GM12878 (cell line): ENCODE measurements around the gene PCDHA1. TPM values are rescaled to one million over a fixed set of nuclear protein-coding genes. Genes with fewer than 3 reads are reported as not detected.

Source experiments
- ATAC-seq: fragments of 200-7000 bp; cut with Tn5 transposase; 3 replicates; pipeline ENCODE4 v1.9.1; 2020; ENCODE audit warnings: mild to moderate bottlenecking, moderate library complexity
- BruUV-seq: library from RNA; stranded (reverse); fragments of 400-500 nt; replicated peaks from 2 replicates; lab custom pipeline; 2021; lab: Mats Ljungman, UMichigan
- CTCF ChIA-PET: fragments of 300-600 bp; sonication (Branson Sonifier 250); formaldehyde crosslinking; extraction: SDS; loops from one replicate; lab custom pipeline; 2021; ENCODE audit warnings: inconsistent platforms; lab: Yijun Ruan, JAX
- POLR2A ChIA-PET: fragments of 350-600 bp; formaldehyde crosslinking; extraction: SDS; loops from one replicate; lab custom pipeline; 2021; ENCODE audit warnings: inconsistent platforms; lab: Charles Lee
- RAD21 ChIA-PET: fragments of 300-600 bp; sonication (Branson Sonifier 250); formaldehyde crosslinking; loops from one replicate; lab custom pipeline; 2023; ENCODE audit warnings: antibody characterized with exemption; ENCODE audit not compliant: unreplicated experiment; lab: Charles Lee
- SMC1A ChIA-PET: fragments of 300-600 bp; sonication (Branson Sonifier 250); formaldehyde crosslinking; loops from one replicate; lab custom pipeline; 2023; ENCODE audit not compliant: unreplicated experiment, uncharacterized antibody; lab: Charles Lee
- DNase-seq: peaks from one replicate; pipeline ENCODE4 v3.0.0-alpha.2; 2011; ENCODE audit warnings: low read depth, low spot score
- FAIRE-seq: peaks from 3 replicates; lab custom pipeline; 2011; peaks lifted over from hg19 to GRCh38; lab: Jason Lieb, UNC
- H2AFZ ChIP-seq: 2 replicates; pipeline ENCODE4 v1.6.0; 2011; ENCODE audit warnings: low read depth, low read length, control low read depth; ENCODE audit not compliant: control insufficient read depth
- H3K27ac ChIP-seq: 2 replicates; pipeline ENCODE4 v1.5.1; 2011; ENCODE audit warnings: control low read depth; ENCODE audit not compliant: control insufficient read depth, insufficient read depth
- H3K27me3 ChIP-seq, 2 experiments: replicated peaks in 1 of 2; 2 replicates each; pipeline versions ENCODE4 v1.6.0 to v1.6.1; 2011; ENCODE audit warnings: low read length in 1 of 2; ENCODE audit not compliant: control insufficient read depth in 2 of 2, insufficient read depth in 2 of 2
- H3K36me3 ChIP-seq, 2 experiments: 2 replicates each; pipeline ENCODE4 v1.5.1; 2011; ENCODE audit warnings: low read length in 1 of 2; ENCODE audit not compliant: control insufficient read depth in 2 of 2, insufficient read depth in 2 of 2
- H3K4me1 ChIP-seq: 2 replicates; pipeline ENCODE4 v1.6.1; 2011; ENCODE audit warnings: mild to moderate bottlenecking, low read length, moderate library complexity, mixed read lengths; ENCODE audit not compliant: control insufficient read depth, insufficient read depth
- H3K4me2 ChIP-seq: 2 replicates; pipeline ENCODE4 v1.6.0; 2011; ENCODE audit warnings: control low read depth; ENCODE audit not compliant: control insufficient read depth, insufficient read depth
- H3K4me3 ChIP-seq: fragments of 200-600 bp; sonication (generic); 2 replicates; pipeline ENCODE4 v1.5.1; 2016
- H3K79me2 ChIP-seq: 2 replicates; pipeline ENCODE4 v1.6.0; 2011; ENCODE audit warnings: low read length; ENCODE audit not compliant: control insufficient read depth, insufficient read depth
- H3K9ac ChIP-seq: 2 replicates; pipeline ENCODE4 v1.8.0; 2011; ENCODE audit warnings: low read length, control low read depth, mixed read lengths; ENCODE audit not compliant: control insufficient read depth, insufficient read depth
- H3K9me3 ChIP-seq: replicated peaks from 3 replicates; pipeline ENCODE4 v1.5.1; 2011; ENCODE audit warnings: mild to moderate bottlenecking, low read length; ENCODE audit not compliant: control insufficient read depth, insufficient read depth
- H4K20me1 ChIP-seq: 2 replicates; pipeline ENCODE4 v1.6.0; 2011; ENCODE audit not compliant: control insufficient read depth, insufficient read depth
- ATF3 ChIP-seq: IDR thresholded peaks from 2 replicates; pipeline ENCODE4 v1.6.1; 2011; ENCODE audit warnings: low read depth, mild to moderate bottlenecking, low read length, moderate library complexity, borderline replicate concordance; ENCODE audit errors: extremely low read depth
- BCL11A ChIP-seq: IDR thresholded peaks from 2 replicates; pipeline ENCODE4 v1.6.1; 2011; ENCODE audit warnings: low read depth, low read length
- CEBPB ChIP-seq, 2 experiments: fragments of 150-350 bp in 1 of 2; IDR thresholded peaks; 2 replicates each; pipeline ENCODE4 v1.6.1; 2012 to 2014; ENCODE audit warnings: low read depth in 2 of 2, low read length in 2 of 2, borderline replicate concordance in 1 of 2, inconsistent platforms in 1 of 2
- GABPA ChIP-seq: IDR thresholded peaks from 2 replicates; pipeline ENCODE4 v1.6.1; 2014; ENCODE audit warnings: antibody characterized with exemption, low read depth, mild to moderate bottlenecking, inconsistent platforms
- IRF4 ChIP-seq: IDR thresholded peaks from 2 replicates; pipeline ENCODE4 v1.6.1; 2011; ENCODE audit warnings: low read depth, low read length
- JUNB ChIP-seq: IDR thresholded peaks from 2 replicates; pipeline ENCODE4 v1.6.1; 2016; ENCODE audit warnings: antibody characterized with exemption, mild to moderate bottlenecking
- KAT2A ChIP-seq: conservative IDR thresholded peaks from 2 replicates; pipeline ENCODE4 v1.6.1; 2011; ENCODE audit warnings: low read depth, low read length; ENCODE audit not compliant: control insufficient read depth
- MYB ChIP-seq: fragments of 150-350 bp; IDR thresholded peaks from 2 replicates; pipeline ENCODE4 v1.6.1; 2014; ENCODE audit warnings: mild to moderate bottlenecking, low read depth, low read length, borderline replicate concordance
- NR2F1 ChIP-seq: fragments of 450-650 bp; conservative IDR thresholded peaks from 2 replicates; pipeline ENCODE4 v1.6.1; 2017; ENCODE audit warnings: mild to moderate bottlenecking
- POLR2AphosphoS2 ChIP-seq: IDR thresholded peaks from 2 replicates; pipeline ENCODE4 v1.6.1; 2011; ENCODE audit warnings: low read depth, mild to moderate bottlenecking, low read length, improper control_type of control experiment, moderate library complexity
- RAD21 ChIP-seq: IDR thresholded peaks from 2 replicates; pipeline ENCODE4 v1.6.1; 2011; ENCODE audit warnings: mild to moderate bottlenecking, low read depth, low read length, moderate library complexity; ENCODE audit not compliant: insufficient read depth
- SMARCA5 ChIP-seq: fragments of 450-650 bp; IDR thresholded peaks from 2 replicates; pipeline ENCODE4 v1.6.1; 2017; ENCODE audit warnings: mild to moderate bottlenecking
- SPI1 ChIP-seq: IDR thresholded peaks from 2 replicates; pipeline ENCODE4 v1.6.1; 2011; ENCODE audit warnings: low read depth, mild to moderate bottlenecking, low read length, moderate library complexity, borderline replicate concordance; ENCODE audit not compliant: insufficient read depth
- SUPT20H ChIP-seq: IDR thresholded peaks from 2 replicates; pipeline ENCODE4 v1.6.1; 2011; ENCODE audit warnings: low read depth, mild to moderate bottlenecking, low read length, moderate library complexity, borderline replicate concordance; ENCODE audit not compliant: control insufficient read depth
- USF1 ChIP-seq: IDR thresholded peaks from 2 replicates; pipeline ENCODE4 v1.6.1; 2011; ENCODE audit warnings: borderline replicate concordance, low read depth, mild to moderate bottlenecking, moderate library complexity, mixed read lengths, low read length; ENCODE audit not compliant: insufficient read depth; ENCODE audit errors: extremely low read length
- ZNF217 ChIP-seq: fragments of 450-650 bp; IDR thresholded peaks from 2 replicates; pipeline ENCODE4 v1.6.1; 2017; ENCODE audit warnings: antibody characterized with exemption, mild to moderate bottlenecking
- ZNF24 ChIP-seq: fragments of 450-650 bp; IDR thresholded peaks from 2 replicates; pipeline ENCODE4 v1.6.1; 2017; ENCODE audit warnings: antibody characterized with exemption, mild to moderate bottlenecking
- ZNF622 ChIP-seq: fragments of 450-650 bp; IDR thresholded peaks from 2 replicates; pipeline ENCODE4 v1.6.1; 2017; ENCODE audit warnings: mild to moderate bottlenecking, inconsistent platforms
- WGBS: methylation state at CpG from one replicate; pipeline ENCODE4 v1.1.6; 2016; ENCODE audit warnings: low lambda C conversion rate; ENCODE audit not compliant: insufficient replicate concordance, insufficient coverage; ENCODE audit errors: missing lambda C conversion rate; 5-methylcytosine and 5-hydroxymethylcytosine counted together
- in situ Hi-C: fragments of 300-500 bp; cut with MboI; formaldehyde crosslinking; loops from 9 replicates; pipeline ENCODE4 v1.14.3; 2018; ENCODE audit warnings: mixed read lengths
- intact Hi-C: fragments of 100-400 bp; cut with micrococcal nuclease; formaldehyde crosslinking; loops from one replicate; pipeline ENCODE4 v1.14.2; 2022; ENCODE audit not compliant: unreplicated experiment
- polyA plus RNA-seq, 11 experiments: library from polyadenylated mRNA; depleted of rRNA in 4 of 11; unstranded in 6 of 11; stranded (reverse) in 5 of 11; fragments of >200 nt; fragmentation: Nextera tagmentation in 4 of 11; fragmentation: Illumina TruSeq in 1 of 11; extraction: Ambion mirVana in 4 of 11; extraction: Trizol in 1 of 11; gene quantifications; 1 replicate in 1 of 11; 2 replicates in 10 of 11; pipeline versions ENCODE4 v1.2.1 to v1.2.3, GENCODE V29; 2011 to 2016; ENCODE audit warnings: inconsistent platforms in 2 of 11, missing spikeins in 2 of 11, low read depth in 1 of 11
- total RNA-seq, 4 experiments: library from RNA; depleted of rRNA in 3 of 4; stranded (reverse); fragments of >200 nt in 3 of 4; fragmentation: Illumina TruSeq in 1 of 4; extraction: Trizol in 1 of 4; gene quantifications; 2 replicates each; pipeline versions ENCODE4 v1.2.1 to v1.2.3, GENCODE V29; 2013 to 2021

PCDHA1 gene
- total and polyA plus RNA-seq, 10 of the 15 experiments (the other 5 are each of a cell fraction or from before 2014, with no cell fraction given), result 0.03 TPM; not detected in 9

GRCh38 chr5:140791089-140791488, 5.1 kb downstream of the PCDHA1 start (continued):
- no peak for TF ChIP-seq SUPT20H
- TF ChIP-seq, all 136 proteins: peak for 0

DNA sequence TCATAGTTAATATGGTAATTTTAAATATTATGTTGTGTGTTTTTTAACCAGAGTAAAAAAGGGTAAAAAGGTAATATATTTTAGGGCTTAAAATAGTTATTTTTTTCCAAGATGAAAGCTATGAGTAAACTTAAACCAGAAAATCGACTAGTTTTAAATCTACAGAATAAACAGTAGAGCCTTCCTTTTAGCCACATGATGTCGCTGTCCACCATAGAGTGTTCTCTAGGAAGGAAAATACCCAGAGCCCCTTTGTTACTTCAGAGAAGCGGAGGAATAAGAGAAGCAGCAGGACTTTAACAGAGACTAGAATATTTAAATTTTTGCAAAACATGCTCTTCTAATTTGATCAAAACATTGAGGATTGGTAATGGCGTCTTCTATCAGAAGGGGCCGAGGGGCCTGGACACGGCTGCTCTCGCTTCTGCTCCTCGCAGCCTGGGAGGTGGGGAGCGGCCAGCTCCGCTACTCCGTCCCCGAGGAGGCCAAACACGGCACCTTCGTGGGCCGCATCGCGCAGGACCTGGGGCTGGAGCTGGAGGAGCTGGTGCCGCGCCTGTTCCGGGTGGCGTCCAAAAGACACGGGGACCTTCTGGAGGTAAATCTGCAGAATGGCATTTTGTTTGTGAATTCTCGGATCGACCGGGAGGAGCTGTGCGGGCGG, 8.8 kb downstream of the PCDHA1 start, which contains the start of gene PCDHA2:
TSS of gene PCDHA2 (plus strand) at position 258 of the 664 bp plus-strand sequence.
- Histone ChIP-seq H3K27me3 (no peaks in the 10 kb centered on the region), H3K9me3 (no peaks in the 10 kb centered on the region; the same call in 2 of the 3 replicates), H3K4me1 (no peaks in the 10 kb centered on the region), H3K27ac (no peak within 1 kb of the TSS), H3K9ac (no peak within 1 kb of the TSS), H2AFZ (no peak within 1 kb of the TSS), H3K36me3 (no peaks in the 10 kb centered on the region), H3K4me2 (no peak within 1 kb of the TSS), H3K4me3 (no peak within 1 kb of the TSS), H4K20me1 (no peaks in the 10 kb centered on the region), H3K79me2 (no peaks in the 10 kb centered on the region)
- ChIA-PET SMC1A (no interaction called here), POLR2A (no interaction called here), RAD21 (no interaction called here), CTCF (interaction anchor here (1.0 kb wide), 1 partner anchor 9 kb away, joined by 3 read pairs; the partner anchor contains the start of gene PCDHA1)
- TF ChIP-seq SMARCA5, result no peak
- no peak for TF ChIP-seq POLR2AphosphoS2
- no peak for TF ChIP-seq USF1
- no peak for TF ChIP-seq CEBPB (IDR thresholded peaks at IDR 0.05; ENCODE audit: borderline replicate concordance in 1 of 2, low read depth in 2 of 2, low read length in 2 of 2)
- TF ChIP-seq ATF3, result no peak
- no peak for TF ChIP-seq SPI1
- no peak for TF ChIP-seq RAD21
- TF ChIP-seq GABPA, result no peak
- no peak for TF ChIP-seq MYB
- TF ChIP-seq IRF4, result no peak
- TF ChIP-seq BCL11A, result no peak
- no peak for TF ChIP-seq ZNF24
- TF ChIP-seq ZNF622, result no peak
- TF ChIP-seq KAT2A, result no peak
- TF ChIP-seq ZNF217, result no peak
- TF ChIP-seq NR2F1, result no peak
- TF ChIP-seq JUNB, result no peak
- BruUV-seq, result no TSS peak
- no peak for FAIRE-seq
- ATAC-seq, result no peak
- WGBS, result 63% methylated on average over 27 of the region's 27 CpGs
- intact Hi-C loops (no loop called here), in situ Hi-C loops (no loop called here)
- DNase-seq, result no peak
